ENCODE results near the gene PLAC8.

Gene PLAC8

DNA sequence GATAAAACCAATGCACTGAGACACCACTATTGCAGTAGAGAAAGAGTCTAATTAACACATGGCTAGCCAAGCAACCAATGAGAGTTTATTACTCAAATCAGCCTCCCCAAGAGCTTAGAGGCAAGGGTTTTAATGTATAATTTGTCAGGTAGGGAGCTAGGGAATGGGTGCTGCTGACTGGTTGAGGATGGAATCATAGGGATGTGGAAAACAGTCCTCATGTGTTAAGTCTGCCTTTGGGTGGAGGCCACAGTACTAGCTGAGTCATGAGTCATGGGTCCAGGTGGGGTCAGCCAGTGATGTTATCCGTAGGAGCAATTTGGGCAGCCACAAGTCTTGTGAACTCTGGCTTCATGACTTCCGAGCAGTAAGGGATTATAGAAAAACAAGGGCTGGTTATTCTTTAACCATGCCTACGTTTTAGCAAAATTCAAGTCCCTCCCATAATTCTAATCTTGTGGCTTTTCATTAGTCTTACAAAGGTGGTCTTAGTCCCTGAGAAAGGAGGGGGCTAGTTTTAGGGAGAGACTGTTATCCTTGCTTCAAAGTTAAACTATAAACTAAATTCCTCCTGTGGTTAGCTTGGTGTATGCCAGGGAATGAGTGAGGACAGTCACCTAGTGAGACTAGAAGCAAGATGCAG, 25.1 kb upstream of the PLAC8 start:
- TF ChIP-seq CTCF (IDR thresholded peaks at IDR 0.05), result no peak

- no peak for TF ChIP-seq CTCF (IDR thresholded peaks at IDR 0.05)
Observed at GRCh38 chr4:83138946-83139345, 24.4 kb upstream of the PLAC8 start.

- TF ChIP-seq CTCF (IDR thresholded peaks at IDR 0.05), result no peak
Observed at GRCh38 chr4:83132065-83132464, 17.5 kb upstream of the PLAC8 start.

- no peak for TF ChIP-seq CTCF (IDR thresholded peaks at IDR 0.05)
Observed at GRCh38 chr4:83129264-83129663, 14.7 kb upstream of the PLAC8 start.

DNA sequence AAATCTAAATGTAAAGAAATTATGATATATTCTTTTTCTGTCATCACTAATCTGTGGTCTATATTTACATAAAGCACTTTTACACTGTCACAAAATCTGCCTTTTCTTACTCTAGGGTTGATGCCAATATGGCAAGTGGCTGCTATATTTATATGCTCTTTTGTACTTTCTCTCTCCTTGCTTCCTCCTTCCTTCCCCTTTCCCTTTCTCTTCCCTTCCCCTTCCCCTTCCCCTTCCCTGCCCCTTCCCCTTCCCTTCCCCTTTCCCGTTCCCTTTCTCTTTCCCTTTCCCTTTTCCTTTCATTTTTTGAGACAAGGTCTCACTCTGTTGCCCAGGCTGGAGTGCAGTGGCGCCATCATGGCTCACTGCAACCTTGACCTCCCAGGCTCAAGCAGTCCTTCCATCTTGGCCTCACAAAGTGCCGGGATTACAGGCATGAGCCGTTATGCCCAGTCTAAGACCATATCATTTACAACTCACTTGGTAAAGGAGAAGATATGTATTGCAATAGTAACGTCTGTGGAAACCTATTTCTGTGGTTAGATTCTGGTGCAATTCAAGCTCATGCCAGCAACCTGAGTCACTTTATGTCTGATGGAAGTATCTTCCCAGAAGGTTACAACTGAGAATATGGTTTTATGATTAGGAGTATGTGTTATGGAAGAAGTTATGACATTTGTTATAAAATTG, 13.9 kb upstream of the PLAC8 start:
- TF ChIP-seq CTCF (IDR thresholded peaks at IDR 0.05), result no peak

DNA sequence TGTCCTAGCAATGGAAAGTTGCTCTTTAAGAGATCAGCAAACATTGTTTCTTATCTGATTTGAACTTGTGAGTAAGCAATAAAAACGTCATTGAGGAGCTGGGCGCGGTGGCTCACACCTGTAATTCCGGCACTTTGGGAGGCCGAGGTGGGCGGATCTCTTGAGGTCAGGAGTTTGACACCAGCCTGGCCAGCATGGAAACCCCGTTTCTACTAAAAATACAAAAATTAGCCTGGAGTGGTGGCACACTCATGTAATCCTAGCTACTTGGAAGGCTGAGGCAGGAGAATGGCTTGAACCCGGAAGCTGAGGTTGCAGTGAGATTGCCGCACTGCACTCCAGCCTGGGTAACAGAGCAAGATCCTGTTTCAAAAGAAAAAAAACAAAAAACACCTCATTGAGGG, 11.2 kb upstream of the PLAC8 start:
- no peak for TF ChIP-seq CTCF (IDR thresholded peaks at IDR 0.05)

DNA sequence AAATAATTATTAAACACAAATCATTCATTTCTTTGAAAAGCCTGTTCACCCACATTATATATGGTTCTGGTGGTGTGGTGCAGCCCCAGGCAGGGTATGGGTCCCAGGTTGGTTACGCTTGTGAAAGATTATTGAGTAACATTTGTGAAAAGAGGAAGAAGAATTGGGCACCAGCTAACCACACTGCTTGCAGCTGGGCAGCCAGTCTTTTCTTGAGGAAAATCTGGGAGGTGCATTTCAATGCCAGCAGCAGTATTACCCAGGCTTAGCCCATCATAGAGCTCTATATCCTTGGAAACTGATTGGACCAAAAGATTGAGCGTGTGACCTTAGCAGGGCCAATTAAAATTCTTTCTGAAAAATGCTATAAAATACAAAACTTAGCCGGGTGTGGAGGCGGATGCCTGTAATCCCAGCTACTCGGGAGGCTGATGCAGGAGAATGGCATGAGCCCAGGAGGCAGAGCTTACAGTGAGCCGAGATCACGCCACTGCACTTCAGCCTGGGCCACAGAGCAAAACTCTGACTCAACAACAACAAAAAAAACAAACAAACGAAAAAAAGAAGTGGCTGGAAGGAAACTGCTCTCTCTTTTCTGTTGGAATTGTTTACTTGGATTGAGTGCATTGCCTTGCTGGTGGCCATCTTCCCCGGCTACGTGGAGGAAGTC, 9.7 kb upstream of the PLAC8 start:
- TF ChIP-seq CTCF (IDR thresholded peaks at IDR 0.05), result no peak

All from LNCAP (cell line).